Fibroblast of pulmonary artery (primary cell): ENCODE data around the gene ADAMTS3.
A peak's percentile ranks its signal among the peaks of the same experiment; 100 is the strongest.

Experiments
- DNase-seq: peaks from one replicate; pipeline ENCODE4 v3.0.0-alpha.2; 2010; ENCODE audit warnings: low read depth
- H3K4me3 ChIP-seq: replicated peaks from 2 replicates; pipeline ENCODE4 v1.5.1; 2011; ENCODE audit warnings: low read depth, mild to moderate bottlenecking, control low read depth, low read length, moderate library complexity
- TF ChIP-seq, protein P1 (sequence below): IDR thresholded peaks from 2 replicates; pipeline ENCODE4 v1.5.1; 2011; ENCODE audit warnings: mild to moderate bottlenecking, control low read depth, low read length, inconsistent platforms; ENCODE audit errors: missing control alignments

Gene ADAMTS3

DNA sequence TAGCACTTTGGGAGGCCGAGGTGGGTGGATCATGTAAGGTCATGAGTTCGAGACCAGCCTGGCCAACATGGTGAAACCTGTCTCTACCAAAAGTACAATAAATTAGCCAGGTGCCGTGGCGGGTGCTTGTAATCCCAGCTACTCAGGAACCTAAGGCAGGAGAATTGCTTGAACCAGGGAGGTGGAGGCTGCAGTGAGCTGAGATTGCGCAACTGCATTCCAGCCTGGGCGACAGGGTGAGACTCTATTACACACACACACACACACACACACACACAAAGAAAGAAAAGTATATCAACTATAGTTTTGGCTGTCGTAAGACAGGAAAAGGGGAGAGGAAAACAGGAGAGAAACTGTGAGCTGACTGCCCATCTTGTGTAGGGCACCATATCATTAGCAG is 171.7 kb downstream of the ADAMTS3 start:
- TF ChIP-seq, protein P1, sequence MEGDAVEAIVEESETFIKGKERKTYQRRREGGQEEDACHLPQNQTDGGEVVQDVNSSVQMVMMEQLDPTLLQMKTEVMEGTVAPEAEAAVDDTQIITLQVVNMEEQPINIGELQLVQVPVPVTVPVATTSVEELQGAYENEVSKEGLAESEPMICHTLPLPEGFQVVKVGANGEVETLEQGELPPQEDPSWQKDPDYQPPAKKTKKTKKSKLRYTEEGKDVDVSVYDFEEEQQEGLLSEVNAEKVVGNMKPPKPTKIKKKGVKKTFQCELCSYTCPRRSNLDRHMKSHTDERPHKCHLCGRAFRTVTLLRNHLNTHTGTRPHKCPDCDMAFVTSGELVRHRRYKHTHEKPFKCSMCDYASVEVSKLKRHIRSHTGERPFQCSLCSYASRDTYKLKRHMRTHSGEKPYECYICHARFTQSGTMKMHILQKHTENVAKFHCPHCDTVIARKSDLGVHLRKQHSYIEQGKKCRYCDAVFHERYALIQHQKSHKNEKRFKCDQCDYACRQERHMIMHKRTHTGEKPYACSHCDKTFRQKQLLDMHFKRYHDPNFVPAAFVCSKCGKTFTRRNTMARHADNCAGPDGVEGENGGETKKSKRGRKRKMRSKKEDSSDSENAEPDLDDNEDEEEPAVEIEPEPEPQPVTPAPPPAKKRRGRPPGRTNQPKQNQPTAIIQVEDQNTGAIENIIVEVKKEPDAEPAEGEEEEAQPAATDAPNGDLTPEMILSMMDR: no peak
- H3K4me3 ChIP-seq: no peak overlapping the region
- peak; percentile 56 for DNase-seq

DNA sequence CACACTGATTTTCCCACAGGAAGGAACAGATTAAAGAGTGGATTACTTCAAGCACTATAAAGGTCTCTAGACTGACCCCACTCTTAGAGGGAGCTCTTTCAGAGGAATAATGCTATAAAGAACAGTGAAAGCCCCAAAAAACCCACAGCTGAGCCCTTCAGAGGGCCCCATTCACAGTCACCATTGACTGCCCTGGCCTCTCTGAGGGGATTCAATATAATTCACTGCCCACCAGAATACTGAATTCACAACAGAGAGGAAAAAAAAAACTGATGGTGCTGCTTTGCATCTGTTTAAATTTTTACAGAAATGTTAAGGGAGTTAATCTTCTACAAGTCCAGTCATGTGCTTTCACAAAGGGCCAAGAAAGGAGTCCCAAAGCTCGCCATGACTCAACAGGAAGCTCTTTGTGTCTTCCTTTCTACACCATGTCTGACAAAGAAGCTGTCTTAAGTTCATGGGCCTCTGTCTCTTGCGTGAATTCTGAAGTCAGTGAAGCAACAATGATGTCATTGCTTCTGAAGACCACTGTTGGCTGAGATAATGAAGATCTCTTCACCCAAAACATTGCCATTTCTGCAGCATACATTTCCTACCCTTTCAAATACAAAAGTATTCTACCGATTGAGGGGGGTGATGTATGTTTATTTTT is 174.9 kb downstream of the ADAMTS3 start:
- peak; percentile 54 for DNase-seq
- TF ChIP-seq, protein P1: no peak
- H3K4me3 ChIP-seq: no peak overlapping the region

DNA sequence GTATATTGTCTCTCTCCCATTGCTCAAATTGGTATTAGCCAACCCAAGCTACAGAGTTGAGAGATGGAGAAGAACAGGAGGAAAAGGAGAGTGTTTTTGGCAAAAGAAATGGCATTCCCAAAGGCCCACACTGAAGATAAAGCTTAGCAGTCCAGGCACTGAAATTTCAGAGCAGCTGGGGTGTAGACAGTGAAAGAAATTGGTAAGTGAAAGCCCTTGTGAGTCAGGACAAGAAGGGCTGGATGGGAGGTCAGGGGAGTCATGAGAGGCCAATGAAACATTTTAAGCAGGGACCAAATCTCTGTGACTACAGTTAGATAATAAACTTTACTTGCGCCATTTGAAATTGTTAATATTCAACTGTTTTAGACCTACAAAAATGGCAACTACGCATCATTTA is 177.7 kb downstream of the ADAMTS3 start:
- DNase-seq: no peak
- TF ChIP-seq, protein P1: no peak
- no peak overlapping the region for H3K4me3 ChIP-seq

DNA sequence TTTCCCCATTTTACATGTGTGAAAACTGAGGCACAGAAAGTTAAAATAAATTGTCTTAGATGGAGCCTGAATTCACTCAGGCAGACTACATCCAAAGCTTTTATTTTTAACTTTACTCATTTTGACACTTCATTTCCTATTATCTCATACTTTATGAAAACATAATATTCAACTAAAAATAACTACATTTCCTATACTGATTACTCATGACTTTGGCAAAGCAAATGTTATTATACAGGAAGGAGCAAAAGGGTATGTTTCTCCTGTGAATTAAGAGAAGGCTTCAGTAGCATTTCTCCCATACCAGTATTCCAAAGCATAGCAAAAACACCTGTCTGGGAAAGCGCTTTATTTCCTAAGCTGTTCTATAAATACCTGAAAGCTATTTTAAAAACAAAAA is 178.6 kb downstream of the ADAMTS3 start:
- no peak overlapping the region for H3K4me3 ChIP-seq
- DNase-seq: peak; percentile 62
- TF ChIP-seq, protein P1: no peak

DNA sequence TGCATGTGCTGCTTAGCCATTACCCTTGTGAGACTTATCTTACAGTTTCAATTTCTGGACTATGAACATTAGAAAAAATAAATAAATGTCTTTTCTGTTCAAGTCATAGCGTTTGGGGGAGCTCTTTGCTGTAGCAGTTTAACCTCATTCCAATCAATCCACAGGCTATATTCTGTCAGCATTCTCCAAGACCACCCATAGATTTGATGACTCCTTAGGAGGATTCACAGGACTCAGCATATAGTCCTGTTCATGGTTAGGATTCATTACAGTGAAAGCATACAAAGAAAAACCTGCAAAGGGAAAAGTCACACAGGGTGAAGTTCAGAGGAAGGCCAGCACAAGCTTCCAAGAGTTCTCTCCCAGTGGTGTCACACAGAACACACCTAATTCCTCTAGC is 180.5 kb downstream of the ADAMTS3 start:
- DNase-seq: no peak
- TF ChIP-seq, protein P1: no peak

DNA sequence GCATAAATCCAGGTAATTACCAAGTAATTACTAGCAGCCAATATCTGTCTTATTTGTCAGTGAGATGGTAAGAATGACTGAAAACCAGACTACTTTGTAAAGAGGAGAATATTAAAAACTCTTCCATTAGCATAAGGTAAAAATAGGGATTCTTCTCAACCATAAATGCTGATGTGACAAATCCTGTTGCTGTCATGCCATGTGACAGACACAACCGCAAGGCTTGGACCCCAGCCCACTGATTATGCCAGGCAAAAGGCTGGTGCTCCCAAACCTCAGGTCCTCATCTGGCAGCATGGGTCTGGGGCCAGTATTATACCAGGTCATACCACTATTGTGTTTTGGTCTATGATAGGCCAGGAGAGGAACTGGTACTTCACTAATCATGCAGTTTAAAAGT is 181.1 kb downstream of the ADAMTS3 start:
- TF ChIP-seq, protein P1: no peak
- DNase-seq: no peak
- H3K4me3 ChIP-seq: no peak overlapping the region

More for the DNA sequence above, 180.5 kb downstream of the ADAMTS3 start:
- no peak overlapping the region for H3K4me3 ChIP-seq

DNA sequence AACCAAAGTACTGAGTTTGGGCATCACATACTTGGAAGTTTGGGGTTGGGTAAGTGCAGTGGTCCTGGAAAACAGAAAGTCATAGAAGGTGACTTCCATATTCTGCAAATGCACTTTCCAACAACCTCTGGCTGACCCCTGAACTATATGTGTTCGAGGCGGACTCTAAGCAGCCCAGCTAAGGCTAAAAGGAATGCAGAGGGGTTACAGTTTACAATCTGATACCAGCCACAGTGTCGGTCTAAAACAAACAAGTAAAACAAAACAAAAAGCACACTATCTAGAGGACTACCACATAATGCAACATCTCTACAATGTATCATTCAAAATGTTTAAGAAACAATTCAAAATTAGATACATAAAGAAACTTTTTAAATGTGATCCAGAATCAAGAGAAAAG is 185.6 kb downstream of the ADAMTS3 start:
- TF ChIP-seq, protein P1: no peak
- DNase-seq: no peak
- H3K4me3 ChIP-seq: no peak overlapping the region
